ENCODE data around the gene LAMA1.
"Not testable (repeated sequence)": the region's sequence is repeated elsewhere in the genome, so short reads cannot be mapped to it uniquely, and the experiment has no call there.

LAMA1 gene

DNA sequence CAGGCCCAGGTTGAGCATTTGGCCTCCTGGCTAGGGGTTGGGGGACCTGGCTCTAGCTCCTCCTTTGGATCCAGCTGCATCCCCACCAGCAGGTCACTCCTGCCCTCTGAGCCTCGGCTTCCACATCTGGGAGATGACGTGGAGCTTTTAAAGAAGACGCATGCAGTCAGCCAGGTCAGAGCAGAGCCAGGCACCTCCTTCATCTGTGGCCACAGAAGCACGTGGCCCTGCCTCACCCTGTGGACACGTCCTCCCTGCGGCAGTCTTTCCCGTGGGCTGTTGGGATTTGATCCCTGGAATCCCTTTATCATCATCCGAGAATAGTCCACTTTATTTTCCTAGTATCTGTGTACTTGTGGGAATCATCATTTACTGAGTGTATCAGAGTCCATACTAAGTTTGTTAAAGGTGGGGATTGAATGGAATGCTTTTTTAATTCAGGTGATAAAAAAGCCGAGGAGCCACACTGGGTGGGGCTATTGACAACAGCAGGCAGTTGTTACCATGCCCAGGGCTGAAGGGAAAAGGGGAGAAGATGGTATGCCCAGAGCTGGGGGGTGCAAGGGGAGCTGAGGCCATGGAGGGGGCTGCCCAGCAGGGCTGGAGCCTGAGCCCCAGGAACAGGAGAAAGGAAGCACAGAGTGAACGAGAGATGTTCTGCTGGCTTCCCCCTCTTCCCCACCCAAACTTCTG lies 170.1 kb downstream of the LAMA1 start:
- Mint-ChIP-seq H3K36me3 (ENCODE audit: low read depth) (no peaks in the 10 kb centered on the region), H3K27me3 (no peaks in the 10 kb centered on the region), H3K4me3 (no peak overlapping the region), H3K9me3 (peaks cover 5% of the 10 kb centered on the region), H3K27ac (no peak overlapping the region), H3K4me1 (no peaks in the 10 kb centered on the region)
- ATAC-seq (no peak), DNase-seq (no peak)

DNA sequence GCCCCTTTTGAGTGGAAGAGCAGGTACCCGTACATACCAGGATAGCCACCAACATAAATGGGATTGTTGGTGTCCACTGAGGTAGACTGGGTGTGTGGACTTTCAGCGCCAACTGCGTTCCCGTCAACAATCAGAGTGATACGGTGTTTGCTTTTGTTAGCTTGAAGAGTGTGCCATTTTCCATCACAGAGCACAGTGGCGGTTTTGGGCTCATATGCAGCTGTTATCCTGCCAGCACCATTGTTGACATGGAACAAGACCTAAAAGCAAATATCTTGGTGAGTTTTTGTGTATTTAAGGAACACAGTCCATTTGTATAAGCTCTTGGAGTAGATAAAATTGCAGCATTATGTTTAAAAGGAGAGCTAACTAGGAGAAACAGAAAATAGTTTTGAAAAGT lies 174.5 kb downstream of the LAMA1 start:
- no peaks in the 10 kb centered on the region for H3K36me3 Mint-ChIP-seq (ENCODE audit: low read depth)
- no peaks in the 10 kb centered on the region for H3K4me1 Mint-ChIP-seq
- ATAC-seq (no peak), DNase-seq (no peak)
- H3K27ac Mint-ChIP-seq: no peak overlapping the region
- H3K27me3 Mint-ChIP-seq: no peaks in the 10 kb centered on the region
- H3K4me3 Mint-ChIP-seq: no peak overlapping the region
- H3K9me3 Mint-ChIP-seq: no peaks in the 10 kb centered on the region

DNA sequence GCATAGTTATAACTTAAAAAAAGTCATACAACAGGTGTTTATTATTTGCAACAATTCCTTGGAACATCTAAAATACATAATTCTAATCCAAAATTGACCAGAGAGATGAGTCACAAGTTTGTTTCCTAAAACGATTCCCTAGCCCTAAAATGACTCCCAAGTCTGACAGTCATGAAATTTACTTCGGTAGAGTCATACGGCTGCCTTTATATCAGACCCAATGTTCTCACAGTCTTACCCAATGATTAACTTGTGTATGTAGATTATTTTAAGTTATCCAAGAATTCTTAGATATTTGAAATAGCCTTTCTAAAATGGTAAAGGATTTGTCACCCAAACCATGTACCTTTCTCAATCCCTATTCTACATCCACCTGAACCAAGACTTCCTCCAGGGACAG lies 174.9 kb downstream of the LAMA1 start:
- no peaks in the 10 kb centered on the region for H3K9me3 Mint-ChIP-seq
- H3K36me3 Mint-ChIP-seq (ENCODE audit: low read depth): no peaks in the 10 kb centered on the region
- ATAC-seq (no peak), DNase-seq (no peak)
- H3K4me3 Mint-ChIP-seq: no peak overlapping the region
- H3K27ac Mint-ChIP-seq: no peak overlapping the region
- no peaks in the 10 kb centered on the region for H3K4me1 Mint-ChIP-seq
- peaks cover 2% of the 10 kb centered on the region for H3K27me3 Mint-ChIP-seq

DNA sequence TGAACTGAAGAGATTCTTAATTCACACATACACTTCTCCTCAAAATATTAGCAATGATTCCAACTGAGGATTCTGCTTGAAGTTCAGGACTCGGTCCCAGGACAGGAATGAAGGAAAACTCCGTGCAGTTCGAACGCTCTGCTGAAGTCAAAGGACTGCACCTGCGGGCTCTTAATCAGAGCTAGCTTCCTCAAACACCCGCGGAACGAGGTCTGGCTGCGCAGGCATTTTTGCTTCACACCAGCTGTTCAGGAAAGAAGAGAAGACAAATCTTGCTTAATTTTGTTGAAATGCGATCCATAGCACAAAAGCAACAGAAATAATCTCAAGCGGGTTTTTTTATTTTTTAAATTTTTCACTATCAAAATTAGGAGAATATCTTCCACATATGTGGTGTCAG lies 175.6 kb downstream of the LAMA1 start:
- ATAC-seq (no peak), DNase-seq (no peak)
- no peaks in the 10 kb centered on the region for H3K36me3 Mint-ChIP-seq (ENCODE audit: low read depth)
- H3K4me1 Mint-ChIP-seq: no peaks in the 10 kb centered on the region
- peaks cover 4% of the 10 kb centered on the region for H3K27me3 Mint-ChIP-seq
- no peaks in the 10 kb centered on the region for H3K9me3 Mint-ChIP-seq
- H3K27ac Mint-ChIP-seq: no peak overlapping the region
- no peak overlapping the region for H3K4me3 Mint-ChIP-seq

DNA sequence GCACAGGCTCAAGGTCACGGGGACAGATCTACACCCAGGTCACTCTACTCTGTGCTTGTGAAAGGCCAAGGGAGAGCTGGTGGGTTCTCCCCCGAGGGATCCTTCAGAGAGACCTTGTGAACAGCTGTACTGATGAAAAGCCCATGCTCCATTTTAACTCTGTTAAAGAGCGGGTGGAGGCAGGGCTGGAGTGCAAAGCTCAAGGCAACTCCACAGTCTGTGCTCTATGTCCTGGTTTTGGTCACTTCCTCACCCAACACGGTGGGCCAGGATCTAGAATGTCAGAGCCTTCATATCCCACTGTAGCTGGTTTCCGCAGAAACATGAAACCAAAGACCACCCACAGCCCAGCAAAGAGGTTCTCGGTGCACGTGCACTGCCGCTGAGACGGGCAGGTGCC lies 177.1 kb downstream of the LAMA1 start:
- Mint-ChIP-seq H3K27me3 (peaks cover 4% of the 10 kb centered on the region), H3K4me1 (no peaks in the 10 kb centered on the region), H3K27ac (no peak overlapping the region), H3K9me3 (no peaks in the 10 kb centered on the region), H3K36me3 (ENCODE audit: low read depth) (no peaks in the 10 kb centered on the region), H3K4me3 (no peak overlapping the region)
- no peak for DNase-seq
- no peak for ATAC-seq

DNA sequence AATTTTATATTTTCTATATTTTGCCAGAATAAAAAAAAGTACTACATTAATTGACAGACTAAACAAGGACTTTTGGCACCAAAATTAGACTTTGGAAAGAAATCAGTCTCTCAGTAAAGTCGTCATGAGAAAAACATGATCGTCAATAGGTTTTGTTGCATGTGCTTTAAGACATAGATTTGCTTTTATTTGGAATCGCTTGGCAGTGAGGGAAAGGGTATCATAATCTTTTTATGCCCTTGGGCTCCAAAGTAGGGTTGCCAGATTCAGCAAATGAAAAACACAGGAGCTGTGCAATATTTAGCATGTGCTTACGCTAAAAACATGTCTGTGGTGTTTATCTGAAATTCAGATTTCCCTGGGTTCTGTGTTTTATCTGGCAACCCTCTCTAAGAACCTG lies 177.6 kb downstream of the LAMA1 start:
- H3K9me3 Mint-ChIP-seq: no peaks in the 10 kb centered on the region
- no peaks in the 10 kb centered on the region for H3K36me3 Mint-ChIP-seq (ENCODE audit: low read depth)
- H3K4me1 Mint-ChIP-seq: no peaks in the 10 kb centered on the region
- no peak overlapping the region for H3K27ac Mint-ChIP-seq
- ATAC-seq: no peak
- H3K4me3 Mint-ChIP-seq: no peak overlapping the region
- no peak for DNase-seq
- peaks cover 4% of the 10 kb centered on the region for H3K27me3 Mint-ChIP-seq

DNA sequence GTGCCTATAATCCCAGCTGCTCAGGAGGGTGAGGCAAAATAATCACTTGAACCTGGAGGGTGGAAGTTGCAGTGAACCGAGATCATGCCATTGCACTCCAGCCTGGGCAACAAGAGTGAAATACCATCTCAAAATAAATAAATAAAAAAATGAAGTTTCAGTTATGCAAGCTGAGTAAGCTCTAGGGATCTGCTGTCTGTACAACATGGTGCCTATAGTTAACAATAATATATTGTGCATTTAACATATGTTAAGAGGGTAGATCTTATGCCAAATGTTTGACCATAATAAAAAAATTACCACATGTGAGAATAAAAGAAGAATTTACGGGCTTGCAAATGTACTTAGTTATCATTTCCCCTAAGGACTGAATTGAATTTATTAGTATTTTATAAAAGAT lies 179.2 kb downstream of the LAMA1 start:
- not testable (repeated sequence) for H3K27ac Mint-ChIP-seq; H3K4me3 Mint-ChIP-seq; DNase-seq; H3K9me3 Mint-ChIP-seq; ATAC-seq; H3K4me1 Mint-ChIP-seq; H3K27me3 Mint-ChIP-seq; H3K36me3 Mint-ChIP-seq (ENCODE audit: low read depth)

DNA sequence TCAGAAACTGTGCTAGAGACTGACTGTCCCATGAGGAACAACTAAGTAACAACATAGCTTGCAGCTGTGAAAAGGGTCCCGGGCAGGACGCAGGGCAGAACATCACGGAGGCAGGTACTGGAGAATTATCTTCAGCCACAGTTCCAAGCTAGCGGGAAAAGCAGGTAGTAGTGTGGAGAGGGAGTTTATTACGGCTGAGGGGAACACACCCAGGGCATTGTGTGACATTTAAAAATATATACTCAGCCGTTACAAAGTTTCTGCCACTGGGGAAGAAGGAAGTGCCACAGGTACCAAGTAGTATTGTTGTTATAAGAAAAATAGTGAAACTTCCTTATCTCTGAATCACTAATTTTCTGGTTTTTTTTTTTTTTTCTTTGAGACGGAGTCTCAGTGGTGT lies 179.6 kb downstream of the LAMA1 start:
- H3K27ac Mint-ChIP-seq: no peak overlapping the region
- H3K4me1 Mint-ChIP-seq: no peaks in the 10 kb centered on the region
- no peak for DNase-seq
- peaks cover 4% of the 10 kb centered on the region for H3K27me3 Mint-ChIP-seq
- no peaks in the 10 kb centered on the region for H3K36me3 Mint-ChIP-seq (ENCODE audit: low read depth)
- ATAC-seq: no peak
- H3K4me3 Mint-ChIP-seq: no peak overlapping the region
- H3K9me3 Mint-ChIP-seq: no peaks in the 10 kb centered on the region

DNA sequence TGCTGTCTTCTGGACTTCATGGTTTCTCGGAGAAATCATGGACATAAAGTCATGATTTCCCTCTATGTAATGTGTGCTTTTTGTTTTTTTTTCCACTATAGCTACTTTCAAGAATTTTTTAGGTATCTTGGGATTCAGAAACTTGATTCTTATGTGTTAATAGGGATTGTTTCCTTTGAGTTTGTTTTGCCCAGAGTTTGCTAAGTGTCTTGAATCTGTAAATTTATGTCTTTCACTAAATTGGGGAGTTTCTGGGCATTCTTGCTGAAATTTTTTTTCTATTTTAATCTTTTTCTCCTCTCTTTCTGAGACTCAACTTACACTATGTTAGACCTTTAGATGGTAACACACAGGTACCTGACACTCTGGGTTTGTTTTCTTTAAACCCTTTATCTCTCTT lies 182.7 kb downstream of the LAMA1 start:
- no peaks in the 10 kb centered on the region for H3K4me1 Mint-ChIP-seq
- H3K4me3 Mint-ChIP-seq: no peak overlapping the region
- H3K9me3 Mint-ChIP-seq: no peaks in the 10 kb centered on the region
- H3K36me3 Mint-ChIP-seq (ENCODE audit: low read depth): no peaks in the 10 kb centered on the region
- no peak overlapping the region for H3K27ac Mint-ChIP-seq
- DNase-seq: no peak
- no peak for ATAC-seq
- H3K27me3 Mint-ChIP-seq: peaks cover 4% of the 10 kb centered on the region

DNA sequence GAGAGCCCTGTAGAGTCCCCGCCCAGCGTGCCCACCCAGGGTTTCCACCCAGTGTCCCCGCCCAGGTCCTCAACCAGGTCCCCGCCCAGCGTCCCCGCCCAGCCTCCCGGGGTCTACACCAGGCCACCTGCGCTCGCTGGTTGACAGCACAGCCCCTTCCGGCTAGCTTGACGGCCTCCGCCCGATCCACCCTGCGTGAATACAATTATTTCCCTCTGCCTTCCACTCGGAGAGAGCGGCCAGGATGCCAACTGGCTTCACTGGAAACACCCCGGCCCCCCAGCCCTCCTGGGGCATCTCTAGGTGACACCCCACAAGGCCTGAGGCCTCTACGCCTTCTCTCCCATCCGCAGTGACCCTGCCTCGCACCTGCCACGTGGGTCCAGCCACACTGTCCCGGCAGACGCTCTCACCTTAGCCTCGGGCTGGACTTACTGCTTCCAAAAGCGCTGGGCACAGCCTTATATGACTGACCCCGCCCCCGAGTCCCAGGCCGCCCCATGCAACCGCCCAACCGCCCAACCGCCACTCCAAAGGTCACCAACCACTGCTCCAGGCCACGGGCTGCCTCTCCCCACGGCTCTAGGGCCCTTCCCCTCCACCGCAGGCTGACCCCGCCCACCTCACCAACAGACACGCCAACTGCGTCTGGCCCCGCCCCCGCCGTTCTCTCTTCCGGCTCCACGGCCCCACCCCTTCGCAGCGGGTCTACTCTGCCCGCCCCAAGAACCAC lies 188.1 kb downstream of the LAMA1 start:
- DNase-seq: no peak

DNA sequence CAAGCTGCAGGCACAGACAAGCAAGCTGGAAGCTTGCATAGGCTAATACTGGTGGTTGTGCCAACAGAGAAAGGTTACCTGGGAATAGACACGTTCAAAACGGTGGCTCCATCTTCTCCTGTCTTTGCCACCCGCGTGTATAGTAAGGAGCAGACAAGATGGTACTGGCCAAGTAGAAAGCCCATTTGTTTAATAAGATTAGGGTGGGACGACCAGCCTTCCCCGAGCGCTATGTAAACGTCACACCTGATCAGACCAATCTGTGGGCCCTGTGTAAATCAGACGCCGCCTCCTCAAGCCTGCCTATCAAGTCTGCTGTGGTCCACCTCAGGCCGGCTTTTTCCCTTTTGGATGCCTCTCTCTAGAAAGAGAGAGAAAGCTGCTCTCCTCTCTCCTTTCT lies 189.2 kb downstream of the LAMA1 start:
- Mint-ChIP-seq H3K27me3 (no peaks in the 10 kb centered on the region), H3K27ac (no peak overlapping the region), H3K4me1 (no peaks in the 10 kb centered on the region), H3K9me3 (no peaks in the 10 kb centered on the region), H3K4me3 (no peak overlapping the region), H3K36me3 (ENCODE audit: low read depth) (no peaks in the 10 kb centered on the region)
- ATAC-seq (no peak), DNase-seq (no peak)

More for the DNA sequence above, 188.1 kb downstream of the LAMA1 start:
- Mint-ChIP-seq H3K4me3 (no peak overlapping the region), H3K9me3 (no peaks in the 10 kb centered on the region), H3K27me3 (no peaks in the 10 kb centered on the region), H3K36me3 (ENCODE audit: low read depth) (no peaks in the 10 kb centered on the region), H3K27ac (no peak overlapping the region), H3K4me1 (no peaks in the 10 kb centered on the region)
- ATAC-seq: no peak

DNA sequence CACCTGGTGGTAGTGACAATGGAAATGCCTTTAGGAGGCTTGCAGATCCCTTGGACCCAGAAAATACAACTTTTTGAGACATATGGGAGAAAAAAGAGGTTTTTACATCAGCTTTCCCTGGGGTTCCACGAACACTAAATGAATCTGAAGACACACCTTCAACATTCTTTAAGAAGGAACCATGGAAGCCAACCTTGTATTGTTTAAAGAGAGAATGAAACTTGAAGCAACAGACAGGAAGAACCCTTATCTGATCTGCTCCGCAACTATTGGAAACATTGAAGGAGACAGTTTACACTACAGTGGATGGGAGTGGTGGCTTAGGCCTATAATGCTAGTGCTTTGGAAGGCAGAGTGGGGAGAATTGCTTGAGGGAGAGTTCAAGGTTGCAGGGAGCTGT lies 190.4 kb downstream of the LAMA1 start:
- no peaks in the 10 kb centered on the region for H3K4me1 Mint-ChIP-seq

DNA sequence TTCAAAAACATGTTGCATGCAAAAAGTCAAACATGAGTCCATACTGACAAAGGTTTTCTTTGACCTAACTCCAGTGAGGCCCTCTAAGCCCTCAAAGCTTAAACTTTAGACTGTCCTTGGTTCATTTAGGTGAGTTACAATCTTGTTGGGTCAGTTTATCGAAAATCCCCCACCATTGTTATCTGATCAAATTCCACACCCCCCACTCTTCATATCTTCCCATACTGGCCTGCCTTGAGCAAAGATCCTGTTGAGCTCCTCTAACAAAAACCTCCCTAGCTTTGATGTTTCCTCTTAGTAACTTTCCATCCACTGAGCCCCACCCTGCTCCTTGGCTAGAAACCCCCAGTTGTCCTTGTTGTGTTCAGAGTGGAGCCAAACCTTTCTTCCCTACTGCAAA lies 194.4 kb downstream of the LAMA1 start:
- Mint-ChIP-seq H3K27me3 (peaks cover 3% of the 10 kb centered on the region), H3K4me1 (peaks cover 3% of the 10 kb centered on the region), H3K36me3 (ENCODE audit: low read depth) (peaks cover 3% of the 10 kb centered on the region), H3K4me3 (no peak overlapping the region), H3K9me3 (peaks cover 5% of the 10 kb centered on the region), H3K27ac (no peak overlapping the region)
- no peak for DNase-seq
- no peak for ATAC-seq

More for the DNA sequence above, 190.4 kb downstream of the LAMA1 start:
- no peak overlapping the region for H3K4me3 Mint-ChIP-seq
- H3K27ac Mint-ChIP-seq: no peak overlapping the region
- ATAC-seq (no peak), DNase-seq (no peak)
- no peaks in the 10 kb centered on the region for H3K9me3 Mint-ChIP-seq
- no peaks in the 10 kb centered on the region for H3K27me3 Mint-ChIP-seq
- H3K36me3 Mint-ChIP-seq (ENCODE audit: low read depth): no peaks in the 10 kb centered on the region

DNA sequence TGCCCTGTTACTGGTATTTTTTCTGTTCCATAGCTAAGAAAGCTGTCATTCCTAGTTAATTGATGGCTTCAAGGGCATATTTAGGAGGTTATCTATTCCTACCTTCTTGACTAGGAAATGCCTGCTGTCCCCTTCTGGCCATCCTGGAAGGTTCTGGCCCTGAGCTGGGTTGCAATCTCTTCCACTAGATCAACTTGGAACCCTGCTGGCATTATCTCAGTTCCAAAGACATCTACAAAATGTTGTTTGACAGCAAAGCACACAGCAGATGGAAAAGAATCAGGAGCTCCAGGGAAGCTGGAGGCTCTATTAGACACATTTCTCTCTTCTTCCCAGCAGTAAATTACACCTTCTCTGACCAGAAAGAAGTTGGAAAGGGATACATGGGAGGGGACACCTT lies 196.0 kb downstream of the LAMA1 start:
- H3K4me3 Mint-ChIP-seq: no peak overlapping the region
- H3K4me1 Mint-ChIP-seq: peaks cover 3% of the 10 kb centered on the region
- H3K27ac Mint-ChIP-seq: no peak overlapping the region
- H3K9me3 Mint-ChIP-seq: peaks cover 5% of the 10 kb centered on the region
- ATAC-seq (no peak), DNase-seq (no peak)
- peaks cover 3% of the 10 kb centered on the region for H3K36me3 Mint-ChIP-seq (ENCODE audit: low read depth)
- peaks cover 4% of the 10 kb centered on the region for H3K27me3 Mint-ChIP-seq

DNA sequence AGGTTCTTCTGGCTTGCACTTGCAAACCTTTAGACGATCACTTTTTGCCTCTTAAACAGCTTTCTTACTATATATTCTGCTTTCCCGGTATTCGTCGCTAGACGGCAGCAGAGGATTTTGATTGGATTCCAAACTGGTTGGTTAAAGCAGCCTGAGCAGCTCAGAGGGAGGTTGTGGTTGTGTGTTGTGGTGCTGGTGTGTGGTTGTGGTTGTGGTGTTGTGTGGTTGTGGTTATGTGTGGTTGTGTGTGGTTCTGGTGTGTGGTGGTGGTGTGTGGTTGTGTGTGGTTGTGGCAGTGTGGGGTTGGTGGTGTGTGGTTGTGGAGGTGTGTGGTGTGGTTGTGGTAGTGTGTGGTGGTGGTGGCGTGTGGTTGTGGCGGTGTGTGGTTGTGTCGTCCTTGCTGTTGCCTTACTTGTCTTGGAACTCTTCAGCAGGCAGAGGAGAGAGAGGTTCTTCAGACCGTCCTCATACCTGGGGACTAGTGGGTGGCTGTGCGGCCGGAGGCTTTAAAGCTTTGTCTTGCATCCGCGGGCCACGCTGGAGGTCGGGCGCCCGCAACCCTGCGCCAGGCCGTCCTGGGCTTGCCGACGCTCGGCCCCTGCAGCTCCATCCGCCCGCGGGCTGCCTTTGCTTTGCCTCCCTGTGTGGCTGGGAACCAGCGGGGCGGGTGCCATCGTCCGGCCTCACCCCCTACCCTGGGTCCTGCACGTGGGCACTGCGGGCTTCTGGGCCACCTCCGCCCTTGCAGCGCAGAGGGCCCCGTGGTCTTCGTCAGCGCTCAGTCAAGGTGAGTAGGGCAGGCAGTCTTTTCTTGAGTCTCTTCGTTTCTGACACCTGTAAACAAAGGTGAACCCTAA lies 197.3 kb downstream of the LAMA1 start:
- peaks cover 3% of the 10 kb centered on the region for H3K4me1 Mint-ChIP-seq
- peaks cover 4% of the 10 kb centered on the region for H3K27me3 Mint-ChIP-seq
- H3K9me3 Mint-ChIP-seq: peaks cover 5% of the 10 kb centered on the region
- peak overlapping the region; percentile 19 for H3K4me3 Mint-ChIP-seq
- ATAC-seq (no peak), DNase-seq (peak; percentile 31)
- peaks cover 3% of the 10 kb centered on the region for H3K36me3 Mint-ChIP-seq (ENCODE audit: low read depth)
- H3K27ac Mint-ChIP-seq: peak overlapping the region; percentile 84

Measured in activated naive CD8-positive, alpha-beta T cell treated with anti-CD3 and anti-CD28 coated beads, Interleukin-2, amount 50 U/mL, for 24 hours (primary cell).